ENCODE measurements around the gene TPSB2. TPM values are rescaled to one million over a fixed set of nuclear protein-coding genes. Genes with fewer than 3 reads are reported as not detected.

TPSB2 gene
- total RNA-seq, 4 donors from 2014 or later = 10.5 to 158 (median 40.1) TPM

- WGBS, 2 donors = 73 to 85% methylated on average over 37 to 38 of the region's 38 CpGs
- H3K4me3 ChIP-seq (ENCODE audit: low read depth, poor library complexity, severe bottlenecking) = no peak overlapping the region
- DNase-seq (ENCODE audit: low spot score in 2 of 2) = no peak
- TF ChIP-seq POLR2A (IDR thresholded peaks at IDR 0.05) (no peak), CTCF (IDR thresholded peaks at IDR 0.05) (no peak)
- intact Hi-C loops (cut with DNase I; ENCODE audit: low total_unique reads) = no loop called here
Observed at GRCh38 chr16:1223355-1224214, 6.4 kb downstream of the TPSB2 start.

- 70 to 72% methylated on average over 24 to 25 of the region's 25 CpGs for WGBS, 2 donors
- TF ChIP-seq POLR2A (IDR thresholded peaks at IDR 0.05) (no peak), CTCF (IDR thresholded peaks at IDR 0.05) (no peak)
- intact Hi-C loops (cut with DNase I; ENCODE audit: low total_unique reads) = no loop called here
- no peak overlapping the region for H3K4me3 ChIP-seq (ENCODE audit: low read depth, poor library complexity, severe bottlenecking)
- DNase-seq (ENCODE audit: low spot score in 2 of 2) = no peak
Observed at GRCh38 chr16:1222553-1223354, 7.2 kb downstream of the TPSB2 start.

GRCh38 chr16:1221628-1222552 lies 8.1 kb downstream of the TPSB2 start:
- TF ChIP-seq POLR2A (IDR thresholded peaks at IDR 0.05) (no peak), CTCF (IDR thresholded peaks at IDR 0.05) (no peak)
- no peak for DNase-seq (ENCODE audit: low spot score in 2 of 2)
- H3K4me3 ChIP-seq (ENCODE audit: low read depth, poor library complexity, severe bottlenecking) = no peak overlapping the region
- WGBS, 2 donors = 65 to 75% methylated on average over 31 to 34 of the region's 40 CpGs
- intact Hi-C loops (cut with DNase I; ENCODE audit: low total_unique reads) = no loop called here

GRCh38 chr16:1220841-1221627 lies 8.9 kb downstream of the TPSB2 start:
- intact Hi-C loops (cut with DNase I; ENCODE audit: low total_unique reads) = no loop called here
- DNase-seq (ENCODE audit: low spot score in 2 of 2) = no peak
- no peak for TF ChIP-seq CTCF (IDR thresholded peaks at IDR 0.05)
- TF ChIP-seq POLR2A (IDR thresholded peaks at IDR 0.05) = no peak
- WGBS, 2 donors = 78 to 79% methylated on average over 42 of the region's 48 CpGs
- no peak overlapping the region for H3K4me3 ChIP-seq (ENCODE audit: low read depth, poor library complexity, severe bottlenecking)

Data from lower leg skin (tissue), 4 donors.